ENCODE data around the gene SPANXN5. TPM values are rescaled to one million over a fixed set of nuclear protein-coding genes. Genes with fewer than 3 reads are reported as not detected.
"Not testable (repeated sequence)": the region's sequence is repeated elsewhere in the genome, so short reads cannot be mapped to it uniquely, and the experiment has no call there.

SPANXN5 gene
- polyA plus RNA-seq (2013), result not detected in 2 replicates

DNA sequence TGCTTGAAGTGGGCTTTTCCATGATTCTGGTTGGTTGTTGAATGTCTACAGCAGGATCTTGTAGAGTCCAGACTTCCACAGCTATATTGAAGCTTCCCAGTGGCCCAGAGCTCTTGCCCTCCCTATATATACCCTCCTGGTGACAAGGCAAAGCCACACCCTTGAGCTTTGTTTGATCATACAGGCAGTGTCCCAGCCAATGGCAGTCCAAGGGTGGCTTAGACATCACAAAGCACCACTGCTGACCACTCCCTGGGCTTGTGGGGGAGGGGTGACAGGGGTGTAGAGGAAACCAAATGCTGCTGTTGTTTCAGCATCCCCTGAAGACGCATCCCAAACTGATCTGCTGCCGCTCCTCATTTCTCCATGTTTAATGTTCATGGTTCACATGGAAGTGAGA is at the start of gene SPANXN5:
TSS of gene SPANXN5 (minus strand) at position 101 of the 400 bp plus-strand sequence. CDS start at position 22, 79 bp downstream.
- not testable (repeated sequence) for H3K4me3 ChIP-seq (ENCODE audit: low read depth, low read length); H3K23ac ChIP-seq (ENCODE audit: low read length); H3K36me3 ChIP-seq (ENCODE audit: control insufficient read depth in 1 of 2, insufficient read depth in 2 of 2, low read length in 2 of 2); H2BK5ac ChIP-seq (ENCODE audit: low read depth, low read length, poor library complexity); H3K27ac ChIP-seq (ENCODE audit: low read depth, low read length); H3K14ac ChIP-seq (ENCODE audit: low read length); H3K4me2 ChIP-seq (ENCODE audit: low read length); H3K9me3 ChIP-seq (ENCODE audit: insufficient read depth, low read depth, low read length); H3K18ac ChIP-seq (ENCODE audit: low read length); H2BK12ac ChIP-seq (ENCODE audit: low read length); H3K27me3 ChIP-seq (ENCODE audit: insufficient read depth, low read length); DNase-seq; H3K79me2 ChIP-seq (ENCODE audit: control insufficient read depth, insufficient read depth, low read length, poor library complexity); H2AFZ ChIP-seq (ENCODE audit: insufficient read depth, low read length, poor library complexity); H2BK120ac ChIP-seq (ENCODE audit: insufficient read depth, low read length, poor library complexity); H4K91ac ChIP-seq (ENCODE audit: low read depth, low read length); H4K8ac ChIP-seq (ENCODE audit: low read depth, low read length); H3K79me1 ChIP-seq (ENCODE audit: low read length); H3K4me1 ChIP-seq (ENCODE audit: control insufficient read depth in 1 of 2, insufficient read depth in 2 of 2, low read length in 2 of 2); H2AK5ac ChIP-seq (ENCODE audit: low read length); H4K12ac ChIP-seq (ENCODE audit: low read depth, low read length); H3K9ac ChIP-seq (ENCODE audit: low read length); H3K4ac ChIP-seq (ENCODE audit: low read depth, low read length)
- WGBS (ENCODE audit: extremely low coverage, insufficient coverage, insufficient read length), result no CpG with 5 or more reads among the region's 2 CpGs

- not testable (repeated sequence) for H3K4ac ChIP-seq (ENCODE audit: low read depth, low read length); H3K79me1 ChIP-seq (ENCODE audit: low read length); H3K36me3 ChIP-seq (ENCODE audit: control insufficient read depth in 1 of 2, insufficient read depth in 2 of 2, low read length in 2 of 2); H3K18ac ChIP-seq (ENCODE audit: low read length); H2AFZ ChIP-seq (ENCODE audit: insufficient read depth, low read length, poor library complexity); H3K9me3 ChIP-seq (ENCODE audit: insufficient read depth, low read depth, low read length); H3K79me2 ChIP-seq (ENCODE audit: control insufficient read depth, insufficient read depth, low read length, poor library complexity); DNase-seq; H3K4me1 ChIP-seq (ENCODE audit: control insufficient read depth in 1 of 2, insufficient read depth in 2 of 2, low read length in 2 of 2); H3K9ac ChIP-seq (ENCODE audit: low read length); H3K14ac ChIP-seq (ENCODE audit: low read length); H3K23ac ChIP-seq (ENCODE audit: low read length); H4K91ac ChIP-seq (ENCODE audit: low read depth, low read length); H2BK12ac ChIP-seq (ENCODE audit: low read length); H3K4me3 ChIP-seq (ENCODE audit: low read depth, low read length); H2BK5ac ChIP-seq (ENCODE audit: low read depth, low read length, poor library complexity); H3K4me2 ChIP-seq (ENCODE audit: low read length); H2BK120ac ChIP-seq (ENCODE audit: insufficient read depth, low read length, poor library complexity); H4K8ac ChIP-seq (ENCODE audit: low read depth, low read length); H4K12ac ChIP-seq (ENCODE audit: low read depth, low read length); H3K27ac ChIP-seq (ENCODE audit: low read depth, low read length); H3K27me3 ChIP-seq (ENCODE audit: insufficient read depth, low read length); H2AK5ac ChIP-seq (ENCODE audit: low read length)
- no CpG with 5 or more reads among the region's 3 CpGs for WGBS (ENCODE audit: extremely low coverage, insufficient coverage, insufficient read length)
Observed at GRCh38 chrX:52843619-52844018, 46.4 kb upstream of the SPANXN5 start.

DNA sequence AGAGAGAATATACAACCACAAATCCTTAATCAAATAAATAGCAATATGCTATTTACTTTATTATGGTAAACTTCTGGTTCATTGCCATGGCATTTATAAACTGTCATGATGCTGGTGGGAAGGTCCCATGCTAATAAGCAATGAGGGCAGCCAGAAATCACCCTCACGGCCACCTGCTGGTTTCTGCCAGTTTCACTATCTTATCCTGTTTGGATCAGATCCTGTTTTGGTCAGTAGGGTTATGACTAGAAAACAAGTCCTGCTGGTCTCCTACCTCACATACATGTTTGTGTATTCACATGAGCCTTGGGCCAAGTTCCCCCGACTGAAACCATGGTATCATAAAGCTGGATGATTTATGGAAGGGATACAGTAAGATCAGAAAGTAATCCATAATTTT is 41.9 kb upstream of the SPANXN5 start:
- Histone ChIP-seq H3K4ac (ENCODE audit: low read depth, low read length) (no peak overlapping the region), H2AK5ac (ENCODE audit: low read length) (no peak overlapping the region), H3K79me2 (ENCODE audit: control insufficient read depth, insufficient read depth, low read length, poor library complexity) (no peaks in the 10 kb centered on the region), H3K27ac (ENCODE audit: low read depth, low read length) (no peak overlapping the region), H2BK120ac (ENCODE audit: insufficient read depth, low read length, poor library complexity) (no peak overlapping the region), H3K4me3 (ENCODE audit: low read depth, low read length) (no peak overlapping the region), H3K14ac (ENCODE audit: low read length) (no peak overlapping the region), H3K79me1 (ENCODE audit: low read length) (no peaks in the 10 kb centered on the region), H2BK12ac (ENCODE audit: low read length) (no peak overlapping the region), H3K27me3 (ENCODE audit: insufficient read depth, low read length) (no peaks in the 10 kb centered on the region), H3K4me1 (ENCODE audit: control insufficient read depth in 1 of 2, insufficient read depth in 2 of 2, low read length in 2 of 2) (no peaks in the 10 kb centered on the region), H3K9ac (ENCODE audit: low read length) (no peak overlapping the region), H2AFZ (ENCODE audit: insufficient read depth, low read length, poor library complexity) (no peak overlapping the region), H4K12ac (ENCODE audit: low read depth, low read length) (no peak overlapping the region), H3K9me3 (ENCODE audit: insufficient read depth, low read depth, low read length) (no peaks in the 10 kb centered on the region), H3K4me2 (ENCODE audit: low read length) (no peak overlapping the region), H3K23ac (ENCODE audit: low read length) (no peak overlapping the region), H4K8ac (ENCODE audit: low read depth, low read length) (no peak overlapping the region), H3K36me3 (ENCODE audit: control insufficient read depth in 1 of 2, insufficient read depth in 2 of 2, low read length in 2 of 2) (no peaks in the 10 kb centered on the region), H2BK5ac (ENCODE audit: low read depth, low read length, poor library complexity) (no peak overlapping the region), H4K91ac (ENCODE audit: low read depth, low read length) (no peak overlapping the region), H3K18ac (ENCODE audit: low read length) (no peak overlapping the region)
- DNase-seq, result peak; percentile 78 to 82
- no CpG with 5 or more reads among the region's 2 CpGs for WGBS (ENCODE audit: extremely low coverage, insufficient coverage, insufficient read length)

- Histone ChIP-seq H3K4me3 (ENCODE audit: low read depth, low read length) (no peak overlapping the region), H3K27me3 (ENCODE audit: insufficient read depth, low read length) (no peaks in the 10 kb centered on the region), H3K23ac (ENCODE audit: low read length) (no peak overlapping the region), H3K79me1 (ENCODE audit: low read length) (no peaks in the 10 kb centered on the region), H2BK5ac (ENCODE audit: low read depth, low read length, poor library complexity) (no peak overlapping the region), H2BK12ac (ENCODE audit: low read length) (no peak overlapping the region), H3K9me3 (ENCODE audit: insufficient read depth, low read depth, low read length) (peaks cover 13% of the 10 kb centered on the region), H4K12ac (ENCODE audit: low read depth, low read length) (no peak overlapping the region), H2AK5ac (ENCODE audit: low read length) (no peak overlapping the region), H4K91ac (ENCODE audit: low read depth, low read length) (no peak overlapping the region), H3K9ac (ENCODE audit: low read length) (no peak overlapping the region), H3K4me2 (ENCODE audit: low read length) (no peak overlapping the region), H3K79me2 (ENCODE audit: control insufficient read depth, insufficient read depth, low read length, poor library complexity) (no peaks in the 10 kb centered on the region), H3K36me3 (ENCODE audit: control insufficient read depth in 1 of 2, insufficient read depth in 2 of 2, low read length in 2 of 2) (no peaks in the 10 kb centered on the region), H2AFZ (ENCODE audit: insufficient read depth, low read length, poor library complexity) (no peak overlapping the region), H3K27ac (ENCODE audit: low read depth, low read length) (no peak overlapping the region), H3K4me1 (ENCODE audit: control insufficient read depth in 1 of 2, insufficient read depth in 2 of 2, low read length in 2 of 2) (no peaks in the 10 kb centered on the region), H4K8ac (ENCODE audit: low read depth, low read length) (no peak overlapping the region), H3K14ac (ENCODE audit: low read length) (no peak overlapping the region), H3K18ac (ENCODE audit: low read length) (no peak overlapping the region), H2BK120ac (ENCODE audit: insufficient read depth, low read length, poor library complexity) (no peak overlapping the region), H3K4ac (ENCODE audit: low read depth, low read length) (no peak overlapping the region)
- no CpG with 5 or more reads among the region's 3 CpGs for WGBS (ENCODE audit: extremely low coverage, insufficient coverage, insufficient read length)
- DNase-seq, result no peak
Observed at GRCh38 chrX:52830551-52830950, 33.3 kb upstream of the SPANXN5 start.
